GM21526 (cell line): Measurements from ENCODE around the gene TRH.
"Not testable (repeated sequence)": the region's sequence is repeated elsewhere in the genome, so short reads cannot be mapped to it uniquely, and the experiment has no call there.

Experiments used
- ATAC-seq: cut with Tn5 transposase; IDR thresholded peaks from one replicate; pipeline ENCODE4 v1.9.1; 2021; ENCODE audit warnings: moderate library complexity; ENCODE audit not compliant: unreplicated experiment, low FRiP score

Gene TRH

DNA sequence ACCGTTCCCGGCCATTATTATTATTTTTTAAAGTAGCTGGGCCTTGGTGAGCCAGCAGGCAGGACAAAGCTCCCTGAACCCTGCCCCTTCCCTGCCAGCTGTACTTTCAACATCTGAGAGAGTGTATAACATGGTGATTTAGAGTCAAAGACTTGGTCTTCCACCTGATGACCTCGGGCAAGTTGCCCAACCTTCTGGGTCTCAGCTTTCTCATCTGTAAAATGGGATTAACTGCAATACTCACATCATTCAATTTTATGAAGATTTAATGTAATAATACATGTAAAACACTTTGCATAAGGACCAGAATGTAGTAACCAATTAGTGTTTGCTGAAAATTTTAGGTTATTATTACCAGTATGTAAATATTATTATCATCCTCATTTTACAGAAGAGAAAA is 11.9 kb upstream of the TRH start:
- no peak for ATAC-seq

DNA sequence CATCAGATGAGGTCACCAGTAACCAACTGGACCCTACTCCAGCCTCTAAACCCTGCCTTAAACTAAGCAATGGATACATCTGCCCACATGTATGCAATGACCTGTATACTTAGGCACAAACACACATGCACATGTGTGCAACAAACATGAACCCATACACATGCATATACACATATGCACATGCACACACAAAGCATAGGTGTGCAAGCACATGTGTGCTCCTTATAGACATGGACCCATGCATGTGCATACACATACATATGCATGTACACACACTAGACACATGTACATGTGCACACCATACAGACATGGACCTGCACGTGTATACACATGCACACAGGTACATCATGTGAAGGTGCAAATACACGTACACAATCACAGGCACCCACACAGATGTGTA is 8.6 kb upstream of the TRH start:
- ATAC-seq: no peak

DNA sequence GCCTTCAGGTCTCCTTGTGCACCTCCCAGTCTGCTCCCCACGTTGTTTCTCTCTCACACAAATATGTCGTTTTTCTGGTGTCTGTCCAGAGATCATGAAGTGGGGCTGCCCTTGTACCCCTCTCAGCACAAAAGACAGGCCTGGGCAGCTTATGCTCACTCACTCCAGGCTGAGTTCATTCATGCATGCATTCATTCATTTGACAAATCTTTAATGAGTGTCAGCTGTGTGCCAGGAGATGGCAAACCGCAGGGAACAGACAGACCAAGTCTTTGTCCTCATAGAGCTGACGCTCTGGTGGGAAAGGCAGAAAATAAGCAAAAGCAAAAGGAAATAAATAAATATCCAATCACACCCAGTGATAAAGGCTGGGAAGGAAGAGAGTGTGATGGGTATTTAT is 7.6 kb upstream of the TRH start:
- no peak for ATAC-seq

DNA sequence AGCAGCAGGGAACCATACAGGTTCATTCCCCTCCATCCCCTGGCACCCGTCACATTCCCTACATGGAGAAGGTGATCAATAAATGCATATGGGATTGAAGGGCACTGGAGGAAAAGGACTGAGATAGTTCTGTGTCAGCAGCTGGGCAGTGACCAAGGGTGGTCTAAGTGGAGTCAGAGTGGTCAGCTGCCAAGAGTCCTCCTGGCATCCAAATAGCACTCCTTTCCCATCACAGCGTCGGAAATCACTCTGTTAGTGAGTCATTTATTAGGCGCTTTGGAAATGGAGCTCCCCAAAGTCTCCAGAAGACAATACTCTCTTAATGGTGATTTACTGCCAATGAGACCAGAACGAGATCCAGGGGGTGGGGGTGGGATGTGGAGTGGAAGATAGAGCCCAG is 6.8 kb upstream of the TRH start:
- no peak for ATAC-seq

DNA sequence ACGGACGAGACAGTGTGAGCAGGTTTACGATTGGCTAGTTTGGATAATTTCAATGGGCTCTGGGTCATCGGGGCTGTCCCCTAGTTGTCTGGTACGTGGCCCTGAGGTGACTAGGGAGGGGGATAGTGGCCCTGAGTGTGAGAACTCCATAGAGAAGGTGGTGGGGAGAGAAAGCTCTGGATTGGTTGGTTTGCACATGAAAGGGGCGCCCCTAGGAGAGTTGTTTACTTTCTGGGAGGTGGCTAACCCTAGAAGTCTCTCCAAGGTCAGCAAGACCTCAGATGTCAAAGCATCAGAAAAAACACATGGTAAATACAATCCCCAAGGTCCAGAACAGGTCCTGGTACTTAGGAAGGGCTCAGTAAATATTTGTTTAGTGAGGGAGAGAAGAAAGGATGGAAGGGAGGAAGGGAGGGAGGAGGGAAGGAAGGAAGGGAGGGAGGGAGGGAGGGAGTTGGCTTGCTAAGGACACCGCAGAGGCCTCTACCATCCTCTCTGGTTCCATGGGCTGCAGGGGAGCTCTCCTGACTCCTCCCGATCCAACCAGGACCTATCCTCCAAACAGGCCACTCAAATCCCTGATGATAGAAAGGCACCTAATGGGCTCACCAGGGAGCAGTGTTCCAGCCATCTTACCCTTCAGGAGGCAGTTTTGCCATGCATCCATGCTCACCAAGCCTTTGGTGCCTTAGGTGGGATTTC is 3.0 kb upstream of the TRH start:
- no peak for ATAC-seq

DNA sequence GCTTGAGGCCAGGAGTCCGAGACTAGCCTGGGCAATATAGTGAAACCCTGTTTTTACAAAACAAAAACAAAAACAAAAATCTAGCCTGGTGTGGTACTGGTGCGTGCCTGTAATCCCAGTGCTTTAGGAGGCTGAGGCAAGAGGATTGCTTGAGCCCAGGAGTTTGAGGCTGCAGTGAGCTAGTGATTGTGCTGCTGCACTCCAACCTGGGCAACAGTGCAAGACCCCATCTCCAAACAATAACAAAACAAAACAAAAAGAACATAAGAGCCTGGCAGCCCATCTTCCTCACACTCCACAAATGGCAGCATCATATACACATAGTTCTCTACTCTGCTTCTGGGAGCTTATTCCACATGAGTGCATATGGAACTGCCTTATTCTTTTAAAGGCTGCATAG is 2.2 kb upstream of the TRH start:
- no peak for ATAC-seq

DNA sequence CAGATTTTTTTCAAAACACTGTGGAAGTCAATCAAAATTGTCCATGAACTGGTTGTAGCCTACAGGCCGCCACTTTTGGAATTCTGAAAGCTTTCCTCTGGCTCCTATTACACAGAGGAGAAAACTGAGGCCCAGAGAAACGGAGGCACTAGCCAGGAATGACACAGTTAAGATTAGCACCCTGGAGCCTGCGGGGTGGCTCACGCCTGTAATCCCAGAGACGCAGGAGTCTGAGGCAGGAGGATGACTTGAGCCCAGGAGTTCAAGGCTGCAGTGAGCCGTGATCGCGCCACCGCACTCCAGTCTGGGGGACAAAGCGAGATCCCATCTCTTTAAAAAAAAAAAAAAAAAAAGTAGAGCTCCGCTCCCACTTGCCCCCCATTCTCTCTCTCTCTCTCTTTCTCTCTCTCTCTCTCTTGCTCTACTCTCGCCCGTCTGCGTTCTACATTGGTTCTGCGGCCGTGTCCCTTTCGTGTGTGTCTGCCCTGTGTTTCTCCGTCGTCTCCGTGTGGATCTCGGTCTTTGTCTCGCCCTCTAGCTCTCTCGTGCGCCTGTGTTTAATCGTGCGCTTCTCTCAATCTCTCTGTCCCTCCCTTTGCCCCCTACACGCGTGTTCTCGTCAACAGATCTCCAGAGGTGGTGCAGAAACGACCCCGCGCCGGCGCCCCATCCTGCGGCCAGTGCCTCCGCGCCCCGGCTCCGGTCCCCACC is 512 bp upstream of the TRH start:
- ATAC-seq: no peak

DNA sequence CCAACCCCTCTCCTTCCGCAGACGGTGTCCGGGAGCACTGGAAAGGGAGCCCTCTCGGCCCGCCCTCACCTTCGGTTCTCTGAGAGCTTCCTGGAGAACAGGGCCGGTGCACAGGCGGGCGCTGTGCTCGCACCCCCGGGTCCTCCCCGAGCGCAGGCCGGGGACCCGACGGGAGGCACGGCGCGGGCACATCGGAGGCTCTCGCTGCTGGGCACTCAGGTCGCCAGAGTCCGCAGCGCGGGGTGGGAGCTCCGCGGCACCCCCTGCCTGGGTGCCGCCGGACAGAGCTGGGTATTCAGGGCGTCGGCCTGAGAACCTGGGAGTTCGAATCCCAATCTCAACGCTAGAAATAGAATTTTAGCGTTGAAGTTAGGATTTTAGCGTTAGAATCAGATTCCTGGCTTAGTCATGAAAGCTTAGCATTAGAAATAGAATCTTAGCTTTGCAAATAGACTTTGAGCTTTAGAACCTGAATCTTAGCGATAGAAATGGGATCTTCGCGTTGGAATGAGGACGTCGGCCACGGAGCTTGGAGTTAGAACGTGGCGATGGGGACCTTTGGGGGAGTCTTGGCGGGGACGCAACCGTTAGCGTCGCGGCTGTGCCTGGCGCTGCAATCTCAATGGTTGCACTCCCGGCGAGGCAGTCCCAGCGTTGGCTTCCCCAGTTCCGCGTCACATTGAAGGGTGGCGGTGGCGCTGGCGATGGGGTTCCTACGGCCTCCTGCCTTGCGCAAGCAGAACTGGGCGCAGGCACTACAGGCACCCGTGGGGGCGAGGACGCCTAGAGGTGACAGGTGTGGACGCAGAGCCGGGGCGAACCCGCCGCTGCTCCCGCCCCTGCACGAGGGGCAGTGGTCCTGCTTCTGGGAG is 549 bp downstream of the TRH start:
- no peak for ATAC-seq

DNA sequence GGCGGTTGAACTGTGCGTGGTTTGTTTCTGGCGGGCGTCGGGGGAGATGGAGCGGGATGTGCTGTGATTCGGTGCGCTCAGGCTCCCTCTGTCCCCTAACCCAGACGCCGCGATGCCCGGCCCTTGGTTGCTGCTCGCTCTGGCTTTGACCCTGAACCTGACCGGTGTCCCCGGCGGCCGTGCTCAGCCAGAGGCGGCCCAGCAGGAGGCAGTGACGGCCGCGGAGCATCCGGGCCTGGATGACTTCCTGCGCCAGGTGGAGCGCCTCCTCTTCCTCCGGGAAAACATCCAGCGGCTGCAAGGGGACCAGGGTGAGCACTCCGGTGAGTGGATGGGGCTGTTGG is 1.2 kb downstream of the TRH start:
- no peak for ATAC-seq

DNA sequence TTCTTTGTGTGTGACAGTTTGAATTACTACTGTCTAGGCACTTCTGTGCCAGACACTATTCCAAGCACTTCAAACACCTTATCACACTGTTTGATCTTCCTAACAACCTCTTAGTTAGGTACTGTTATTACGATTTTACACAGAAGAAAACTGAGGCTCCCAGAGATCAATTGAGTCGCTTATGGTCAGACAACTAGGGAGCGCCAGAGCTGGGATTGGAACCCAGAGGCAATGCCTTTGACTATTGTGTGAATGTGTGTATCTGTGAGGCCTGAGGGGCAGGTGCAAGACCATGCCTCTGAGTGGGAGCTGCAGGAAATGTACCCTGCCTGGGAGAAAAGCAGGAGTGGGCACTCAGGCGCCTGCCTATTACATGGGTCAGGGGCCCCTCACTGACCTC is 1.8 kb downstream of the TRH start:
- ATAC-seq: no peak

DNA sequence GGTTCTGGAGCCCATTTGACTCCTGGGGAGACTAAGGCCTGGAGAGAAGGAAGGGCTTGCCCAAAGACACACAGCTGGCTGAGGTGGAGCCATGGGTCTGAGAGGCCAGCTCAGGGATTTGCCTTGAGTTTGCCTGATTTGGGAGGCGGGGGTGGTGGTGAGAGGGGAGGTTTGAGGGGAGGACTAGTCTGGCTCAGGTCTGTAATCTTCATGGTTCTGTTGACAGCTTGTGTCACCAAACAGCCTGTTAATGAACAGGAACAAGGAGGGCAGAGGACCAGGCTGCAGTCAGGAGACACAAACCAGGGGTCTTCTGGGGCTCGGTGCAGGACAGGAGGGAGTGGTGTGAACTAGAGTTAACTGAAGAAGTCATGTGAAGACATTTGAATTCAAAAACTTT is 3.6 kb downstream of the TRH start:
- ATAC-seq: no peak

DNA sequence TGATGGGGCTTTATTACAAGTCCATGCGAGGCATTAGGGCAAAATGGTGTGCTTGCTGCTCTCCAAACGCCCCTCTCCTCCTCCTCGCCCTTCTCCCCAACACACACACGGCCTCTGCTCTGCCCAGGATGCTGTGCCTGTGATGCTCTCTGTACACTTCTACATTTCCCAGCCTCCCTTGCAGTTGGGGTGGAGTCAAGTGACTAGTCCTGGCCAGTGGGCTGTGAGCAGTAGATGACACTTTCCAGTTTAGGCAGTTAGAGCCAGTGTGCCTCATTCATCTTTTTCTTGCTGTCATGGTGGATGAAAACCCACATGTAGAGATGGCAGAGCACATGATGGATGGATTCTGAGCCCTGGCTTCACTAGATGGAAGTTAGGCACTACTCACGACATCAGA is 5.4 kb downstream of the TRH start:
- ATAC-seq: no peak

DNA sequence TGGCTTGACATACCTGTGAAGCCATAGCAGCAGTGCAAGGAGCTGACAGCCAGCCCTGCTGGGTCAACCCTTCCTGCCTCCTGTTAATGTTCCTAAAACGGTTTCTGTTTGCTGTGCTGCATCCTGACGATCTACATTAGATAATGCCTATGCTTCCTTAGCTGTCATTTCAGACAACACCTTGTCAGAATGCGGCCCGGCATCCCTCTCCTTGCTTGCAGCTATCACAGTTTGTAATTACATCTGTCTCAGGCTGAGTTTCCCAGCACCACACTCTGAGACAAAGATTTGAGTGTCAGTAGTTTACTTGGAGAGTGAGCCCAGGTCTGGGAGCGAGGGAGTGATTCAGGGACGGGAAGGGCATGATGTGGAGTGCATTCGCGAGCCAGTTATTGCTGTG is 9.0 kb downstream of the TRH start:
- ATAC-seq: no peak

DNA sequence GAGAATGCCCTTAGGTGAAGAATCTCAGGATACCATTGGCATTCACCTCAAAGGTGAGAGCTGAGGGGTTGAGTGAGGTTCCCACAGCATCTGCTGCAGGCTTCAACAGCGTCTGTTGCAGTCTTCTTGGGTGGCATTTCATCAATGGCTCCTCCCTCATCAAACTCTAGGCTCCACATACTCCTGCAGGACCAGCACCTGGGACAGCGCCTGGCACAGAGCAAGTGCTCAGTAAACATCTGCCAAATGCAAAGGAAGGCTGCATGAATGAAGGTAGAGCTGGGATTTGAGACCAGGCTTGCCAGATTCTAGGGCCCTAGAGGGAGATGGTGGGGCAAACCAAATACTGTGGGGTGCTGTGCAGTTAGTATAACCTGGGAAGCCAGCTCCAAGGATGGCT is 9.6 kb downstream of the TRH start:
- no peak for ATAC-seq

DNA sequence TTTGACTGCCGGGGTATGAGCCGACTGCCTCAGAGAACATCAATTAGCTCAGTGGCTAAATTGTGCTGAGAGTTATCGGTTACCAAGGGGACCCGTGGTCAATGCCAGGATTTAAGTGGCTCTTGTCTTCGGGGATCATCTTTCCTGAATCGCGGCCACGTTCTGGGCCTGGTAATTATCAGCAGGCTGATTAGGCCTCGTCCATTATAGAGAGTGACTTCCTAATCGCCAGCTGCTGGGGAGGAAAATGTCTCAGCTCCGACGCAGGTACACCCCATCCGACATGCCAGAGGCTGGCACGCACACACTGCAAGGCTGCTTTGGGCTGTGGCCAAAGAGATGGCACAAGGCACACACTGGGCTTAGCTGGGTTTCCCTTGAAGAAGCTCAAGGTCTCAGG is 10.6 kb downstream of the TRH start:
- no peak for ATAC-seq

DNA sequence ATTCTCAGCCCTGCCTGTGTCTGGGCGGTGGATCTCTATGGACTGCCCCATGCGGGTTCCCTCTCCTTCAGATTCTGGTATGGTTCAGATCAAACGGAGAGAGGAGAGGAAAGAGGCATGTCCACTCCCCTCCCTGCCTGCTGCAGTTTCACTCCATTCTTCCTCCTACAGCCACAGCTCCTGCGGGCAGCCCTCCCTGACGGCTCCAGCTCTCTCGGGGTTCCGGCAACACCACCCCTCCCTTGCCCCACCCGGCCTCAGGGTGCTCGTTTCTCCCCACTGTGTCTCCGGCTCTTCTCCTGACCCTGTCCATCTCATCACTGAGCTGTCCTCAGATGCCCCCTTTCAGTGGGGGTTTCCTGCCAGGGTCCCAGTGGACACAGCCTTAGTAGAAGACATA is 13.9 kb downstream of the TRH start:
- no peak for ATAC-seq

DNA sequence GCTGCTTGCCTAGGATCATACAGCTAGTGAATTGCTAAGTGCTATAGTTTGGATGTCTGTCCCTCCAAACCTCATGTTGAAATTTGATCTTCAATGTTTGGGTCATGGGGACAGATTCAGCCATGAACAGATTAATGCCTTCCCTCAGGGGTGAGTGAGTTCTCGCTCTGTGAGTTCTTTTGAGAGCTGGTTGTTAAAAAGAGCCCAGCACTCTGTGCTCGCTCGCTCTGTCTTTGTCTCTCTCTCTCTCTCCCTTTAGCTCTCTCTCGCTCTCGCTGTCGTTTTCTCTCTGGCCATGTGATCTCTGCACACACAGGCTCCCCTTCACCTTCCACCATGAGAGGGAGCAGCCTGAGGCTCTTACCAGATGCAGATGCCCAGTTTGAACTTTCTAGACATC is 14.9 kb downstream of the TRH start:
- no peak for ATAC-seq

DNA sequence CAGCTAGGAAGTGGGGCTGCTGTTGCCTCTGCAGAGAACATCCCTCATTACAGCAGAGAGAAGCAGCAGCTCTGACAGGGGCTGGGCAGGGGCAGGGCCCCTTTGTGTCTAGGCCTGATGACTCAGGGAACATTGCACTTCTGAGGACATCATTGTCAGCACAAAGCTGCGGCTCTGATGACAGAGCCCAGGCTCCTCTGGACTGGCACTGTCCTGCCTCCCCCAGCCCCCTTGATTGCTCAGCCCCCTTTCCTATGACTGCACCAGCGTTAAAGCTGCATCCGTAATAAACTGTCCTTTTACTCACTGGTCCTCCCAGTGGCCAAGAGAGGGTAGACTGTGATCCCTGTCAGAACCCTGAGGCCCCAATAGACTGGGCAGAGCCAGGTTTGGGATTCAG is 18.3 kb downstream of the TRH start:
- no peak for ATAC-seq

DNA sequence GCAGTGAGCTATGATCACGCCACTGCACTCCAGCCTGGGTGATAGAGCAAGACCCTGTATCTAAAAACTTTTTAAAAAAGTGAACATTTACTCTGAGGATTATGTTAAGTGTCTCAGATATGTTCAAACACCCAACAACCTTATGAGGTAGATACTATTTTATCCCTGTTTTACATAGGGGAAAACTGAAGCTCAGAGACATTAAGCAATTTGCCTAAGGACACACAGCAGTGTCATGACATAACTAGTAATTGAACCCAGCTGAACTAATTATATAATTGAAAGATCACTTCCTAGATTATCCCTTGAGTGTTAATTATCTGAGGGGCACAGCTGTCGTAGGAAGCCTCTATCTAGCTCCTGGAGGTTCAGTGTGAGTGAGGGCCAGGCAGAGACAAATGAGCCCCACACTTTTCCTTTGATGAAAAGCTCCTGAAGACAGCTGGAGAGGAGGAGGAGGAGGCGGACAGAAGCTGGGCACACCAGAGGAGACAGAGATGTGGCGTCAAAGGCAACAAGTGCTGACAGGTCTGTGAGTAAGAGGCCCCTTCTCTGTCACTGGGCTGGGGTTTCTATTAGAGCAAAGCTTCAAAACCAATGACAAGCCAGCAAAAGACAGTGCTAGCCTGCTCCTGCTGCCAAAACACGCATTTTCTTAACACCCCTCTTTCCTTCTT is 20.5 kb downstream of the TRH start:
- ATAC-seq: no peak

DNA sequence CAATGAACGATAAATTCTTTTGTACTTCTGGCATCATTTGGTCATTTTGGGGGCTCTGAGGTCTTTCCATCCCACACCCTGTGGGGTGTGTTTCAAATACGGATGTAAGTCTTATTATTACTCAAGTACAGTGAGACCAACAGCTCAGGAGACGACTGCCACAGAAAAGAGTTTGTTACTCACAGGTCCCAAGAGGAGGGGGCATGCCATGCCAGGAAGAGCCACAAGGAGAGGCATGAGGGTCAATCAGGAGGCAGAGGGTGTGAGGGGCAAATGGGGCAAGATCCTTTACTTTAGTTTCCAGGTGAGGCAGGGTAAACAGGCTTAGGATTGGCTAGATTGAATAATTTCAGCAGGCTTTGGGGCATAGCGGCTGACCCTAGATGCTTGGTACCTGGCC is 21.6 kb downstream of the TRH start:
- no peak for ATAC-seq

DNA sequence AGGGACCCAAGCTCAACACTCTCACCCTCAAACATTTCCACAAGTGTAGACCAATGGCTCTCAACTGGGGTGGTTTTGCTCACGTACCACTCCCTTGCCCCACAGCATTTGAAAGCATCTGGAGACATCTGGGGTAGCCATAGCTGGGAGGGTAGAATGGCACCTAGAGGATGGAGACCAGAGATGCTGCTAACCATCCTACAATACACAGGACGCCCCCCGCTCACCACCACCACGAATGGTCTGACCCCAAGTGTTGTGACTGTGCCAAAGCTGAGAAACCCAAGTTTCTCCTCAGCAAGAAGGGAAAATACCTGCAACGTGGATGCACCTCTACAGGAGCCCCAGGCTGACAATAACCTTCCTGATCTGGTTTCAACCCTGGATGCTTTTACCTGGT is 24.7 kb downstream of the TRH start:
- ATAC-seq: not testable (repeated sequence)
